Heart left ventricle (tissue), 16 donors: ENCODE measurements around the gene KIRREL1. TPM values are rescaled to one million over a fixed set of nuclear protein-coding genes. Genes with fewer than 3 reads are reported as not detected.

ENCODE experiments used
- ATAC-seq, 4 donors: fragments of 200-7000 bp; cut with Tn5 transposase; one replicate each; pipeline ENCODE4 v1.9.1; 2020 to 2022; ENCODE audit warnings: moderate library complexity in 4 of 4, mild to moderate bottlenecking in 3 of 4, moderate number of reproducible peaks in 1 of 4
- DNase-seq, 5 donors: peaks; one replicate each; pipeline ENCODE4 v3.0.0-alpha.2; 2020
- H3K27ac ChIP-seq, 12 donors: fragments of 200-600 bp; sonication (generic) in 4 of 12; one replicate each; pipeline versions ENCODE4 v1.5.0 to v1.8.0; 2016 to 2022; ENCODE audit warnings: mild to moderate bottlenecking in 2 of 12
- H3K27me3 ChIP-seq, 9 donors: fragments of 200-600 bp; sonication (generic) in 2 of 9; one replicate each; pipeline versions ENCODE4 v1.5.1 to v1.8.0; 2016 to 2022; ENCODE audit warnings: mild to moderate bottlenecking in 3 of 9
- H3K36me3 ChIP-seq, 9 donors: fragments of 200-600 bp; sonication (generic) in 2 of 9; one replicate each; pipeline versions ENCODE4 v1.5.0 to v1.8.0; 2018 to 2022; ENCODE audit warnings: mild to moderate bottlenecking in 2 of 9
- H3K4me1 ChIP-seq, 12 donors: fragments of 200-600 bp; sonication (generic) in 4 of 12; one replicate each; pipeline versions ENCODE4 v1.5.0 to v1.8.0; 2016 to 2022; ENCODE audit warnings: mild to moderate bottlenecking in 3 of 12
- H3K4me3 ChIP-seq, 12 donors: fragments of 200-600 bp; sonication (generic) in 4 of 12; one replicate each; pipeline versions ENCODE4 v1.5.0 to v1.8.0; 2017 to 2022; ENCODE audit warnings: mild to moderate bottlenecking in 9 of 12, moderate library complexity in 4 of 12
- H3K9me3 ChIP-seq, 12 donors: fragments of 200-600 bp; sonication (generic) in 4 of 12; one replicate each; pipeline versions ENCODE4 v1.5.0 to v1.8.0; 2016 to 2022; ENCODE audit warnings: mild to moderate bottlenecking in 1 of 12
- CTCF ChIP-seq, 12 donors: fragments of 200-600 bp; sonication (generic) in 4 of 12; IDR thresholded peaks; one replicate each; pipeline versions ENCODE4 v1.5.0 to v1.8.0; 2018 to 2022; ENCODE audit warnings: antibody characterized with exemption in 12 of 12, mild to moderate bottlenecking in 5 of 12
- POLR2A ChIP-seq, 2 donors: fragments of 450-650 bp; IDR thresholded peaks; one replicate each; pipeline ENCODE4 v1.6.1; 2017; ENCODE audit warnings: antibody characterized with exemption in 2 of 2, mild to moderate bottlenecking in 2 of 2, moderate library complexity in 2 of 2
- WGBS, 4 donors: extraction: QIAGEN DNeasy Blood & Tissue Kit in 2 of 4; methylation state at CpG; one replicate each; pipeline versions ENCODE4 v1.1.5 to v1.1.7; 2013 to 2018; 5-methylcytosine and 5-hydroxymethylcytosine counted together
- intact Hi-C, 10 donors: fragments of 100-400 bp; cut with DNase I; formaldehyde crosslinking; loops; one replicate each; pipeline versions ENCODE4 v1.11.1 to v1.14.2; 2022
- polyA plus RNA-seq, 2 donors: library from polyadenylated mRNA; stranded (reverse); fragments of 200-250 nt; gene quantifications; one replicate each; pipeline ENCODE4 v1.2.3, GENCODE V29; 2013
- total RNA-seq, 9 donors: library from RNA; depleted of rRNA in 2 of 9; stranded (reverse); fragments of >200 nt in 2 of 9; fragmentation: NEBNext Ultra II Directional in 3 of 9; extraction: Animal tissue kit (Norgen Biotek cat#: 25700) in 3 of 9; gene quantifications; one replicate each; pipeline versions ENCODE4 v1.1.0 to v1.2.4, GENCODE V29; 2016 to 2023
- donor health status: ischemic (EF 13 %, LVEDD 7.1; RV severe dilation, severe dysfunction).
- donor health status: healthy with polysubstance abuse.
- donor health status: DM: no; HTN: yes; CAD: no.
- donor health status: DM: no; HTN: no; CAD: no.
- donor health status: ischemic (EF 25% LVEDD 6.9; RV normal size, moderate dysfunction).
- donor health status: ischemic (EF 25% LVEDD 5.7; RV mildly dilated, moderate dysfunction).
- donor health status: healthy.
- donor health status: DM: yes; HTN: yes; CAD: no.
- donor health status: ischemic (EF 35%, LVEDD 5.7; RV mildly dilated, moderate dysfunction).
- donor health status: nonischemic (EF 11% LVEDD 7.7; RV severe dilation, severe dysfunction).
- donor health status: DM: yes; HTN: yes; CAD: no.
- donor health status: PGD.
- donor health status: ischemic (EF 29% LVEDD 5.4; RV normal size, mild dysfunction).
- donor health status: nonischemic (EF 23%, LVEDD 6.1; RV moderate dilation, normal function).

The KIRREL1 gene
- total and polyA plus RNA-seq, 11 donors: 3.2 to 22.7 (median 8.2) TPM

DNA sequence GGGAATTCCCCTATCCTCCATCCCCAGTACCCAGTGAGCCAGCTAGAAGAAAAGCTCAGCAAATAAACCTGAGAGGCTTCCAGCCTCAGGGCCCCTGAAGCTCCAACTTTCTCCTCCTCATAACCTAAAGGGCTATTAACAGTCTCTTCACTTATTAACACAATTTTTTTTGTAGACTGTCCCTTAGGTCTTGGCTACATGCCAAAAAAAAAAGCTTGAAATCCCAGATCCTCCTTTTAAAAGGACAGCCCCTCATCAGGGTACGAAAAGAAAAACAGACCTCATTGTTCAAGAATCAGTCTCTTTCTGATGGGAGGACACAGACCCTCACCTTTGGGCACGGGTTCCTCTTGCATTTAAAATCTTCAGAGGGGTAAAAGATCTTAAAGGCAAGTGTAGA is 114.5 kb downstream of the KIRREL1 start:
- no peaks in the 10 kb centered on the region for H3K36me3 ChIP-seq
- 42 to 60% (median 51%) methylated on average over 2 of the region's 2 CpGs for WGBS, 4 donors
- intact Hi-C loops: no loop called here
- DNase-seq (no peak), ATAC-seq (no peak)
- H3K4me3 ChIP-seq: no peak overlapping the region
- no peaks in the 10 kb centered on the region for H3K9me3 ChIP-seq
- no peak overlapping the region for H3K27ac ChIP-seq
- no peak for TF ChIP-seq CTCF (IDR thresholded peaks at IDR 0.05)
- no peak for TF ChIP-seq POLR2A (IDR thresholded peaks at IDR 0.05)
- peaks cover 0 to 2% (median 0%) of the 10 kb centered on the region in 12 donors for H3K4me1 ChIP-seq
- peaks cover 0 to 17% (median 2%) of the 10 kb centered on the region in 9 donors for H3K27me3 ChIP-seq

DNA sequence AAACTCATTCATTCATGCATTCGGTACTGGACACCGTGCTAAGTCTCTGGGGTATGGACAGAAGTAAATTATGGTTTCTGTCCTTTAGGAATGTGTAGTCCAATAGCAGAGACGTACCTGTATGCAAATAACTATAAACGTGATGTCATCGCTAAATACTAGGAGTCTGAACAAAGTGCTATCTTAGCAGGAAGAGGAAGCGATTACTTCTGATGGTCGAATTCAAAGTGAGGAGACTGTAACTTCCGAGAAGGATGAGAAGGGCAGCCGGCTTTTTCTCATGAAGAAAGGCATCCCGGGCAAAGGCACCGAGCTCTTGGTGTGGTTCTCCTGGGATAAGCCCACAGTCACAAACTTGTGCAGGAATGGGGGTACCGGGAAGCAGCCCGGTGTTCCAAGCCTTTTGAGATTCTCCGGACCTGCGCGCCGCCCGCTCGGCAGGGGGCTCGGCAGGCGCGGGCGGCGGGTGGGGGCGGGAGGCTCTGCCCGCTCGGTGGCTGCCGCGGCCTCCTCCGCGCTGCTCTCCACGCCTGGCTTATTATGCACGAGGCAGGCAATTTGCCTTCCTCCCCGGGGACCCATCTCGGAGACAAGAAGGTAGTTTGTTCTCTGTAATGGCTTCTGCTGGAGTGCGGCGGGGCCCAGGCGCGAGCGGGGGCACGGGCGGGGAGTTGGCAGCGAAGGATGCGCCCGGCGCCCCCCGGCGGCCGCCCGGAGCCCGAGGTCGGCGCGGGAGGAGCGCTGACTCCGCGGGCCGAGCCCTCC is 119.7 kb downstream of the KIRREL1 start:
- WGBS, 4 donors: 5 to 7% (median 6%) methylated on average over 56 to 58 of the region's 58 CpGs
- Histone ChIP-seq H3K4me1 (peaks cover 0 to 18% (median 9%) of the 10 kb centered on the region in 12 donors), H3K27ac (no peak overlapping the region), H3K27me3 (peaks cover 0 to 57% (median 9%) of the 10 kb centered on the region in 9 donors), H3K4me3 (peak overlapping the region; percentile 7 to 64 (median 54)), H3K36me3 (no peaks in the 10 kb centered on the region), H3K9me3 (no peaks in the 10 kb centered on the region)
- DNase-seq (peak in 1 of 5 donors; percentile 68), ATAC-seq (peak in 2 of 4 donors; percentile 69 to 83)
- intact Hi-C loops: no loop called here
- peak; percentile 20 to 63 (median 47) for TF ChIP-seq CTCF (IDR thresholded peaks at IDR 0.05)
- TF ChIP-seq POLR2A (IDR thresholded peaks at IDR 0.05): no peak

DNA sequence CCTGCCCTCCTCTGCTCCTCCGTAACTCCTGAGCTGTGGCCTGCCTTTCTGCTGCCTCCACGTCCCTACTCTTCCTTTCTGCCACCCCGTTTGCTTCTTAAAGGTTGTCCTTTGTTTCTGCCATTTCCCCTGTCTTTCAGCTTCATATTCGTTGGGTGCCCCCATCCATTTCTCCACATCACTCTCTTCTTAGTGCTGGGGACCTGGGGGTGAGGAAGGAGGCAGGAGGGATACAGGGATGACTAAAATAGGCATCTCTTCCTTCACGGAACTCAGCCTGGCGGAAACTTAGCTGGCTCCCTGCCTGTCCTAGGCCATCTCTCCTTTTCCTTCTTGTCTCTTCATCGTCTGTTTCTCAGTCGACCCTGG is 120.3 kb downstream of the KIRREL1 start:
- Histone ChIP-seq H3K9me3 (no peaks in the 10 kb centered on the region), H3K27ac (no peak overlapping the region), H3K27me3 (peaks cover 0 to 57% (median 9%) of the 10 kb centered on the region in 9 donors), H3K4me1 (peaks cover 0 to 21% (median 10%) of the 10 kb centered on the region in 12 donors), H3K36me3 (no peaks in the 10 kb centered on the region), H3K4me3 (peak overlapping the region in 11 of 12 donors; percentile 30 to 64 (median 57))
- DNase-seq (no peak), ATAC-seq (no peak)
- intact Hi-C loops: no loop called here
- no peak for TF ChIP-seq CTCF (IDR thresholded peaks at IDR 0.05)
- no peak for TF ChIP-seq POLR2A (IDR thresholded peaks at IDR 0.05)
- 23 to 31% (median 28%) methylated on average over 8 of the region's 8 CpGs for WGBS, 4 donors

DNA sequence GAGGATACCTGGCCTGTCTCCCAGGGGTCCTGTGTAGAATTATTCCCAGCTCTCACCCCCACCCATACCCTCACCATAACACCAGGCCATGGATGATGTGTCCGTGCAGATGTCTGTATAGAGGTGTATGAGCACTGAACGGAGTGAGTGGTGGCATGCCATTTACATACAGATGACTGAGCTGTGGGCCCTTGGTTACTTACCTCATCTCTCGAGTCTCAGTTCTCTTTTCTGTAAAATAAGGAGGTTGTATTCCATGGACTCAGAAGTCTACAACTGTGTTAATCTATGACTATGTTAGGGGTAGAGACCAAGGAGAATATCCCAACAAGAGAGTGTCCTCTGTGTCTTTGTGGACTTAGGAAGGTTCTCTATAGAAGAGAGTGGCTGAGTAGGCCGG is 121.7 kb downstream of the KIRREL1 start:
- DNase-seq (no peak), ATAC-seq (no peak)
- intact Hi-C loops: loop anchor here in 1 of 10 donors (5.0 kb wide), 1 partner anchor 73 kb away; no protein-coding TSS in a partner anchor
- TF ChIP-seq POLR2A (IDR thresholded peaks at IDR 0.05): no peak
- TF ChIP-seq CTCF (IDR thresholded peaks at IDR 0.05): no peak
- 90 to 97% (median 96%) methylated on average over 4 of the region's 4 CpGs for WGBS, 4 donors
- no peaks in the 10 kb centered on the region for H3K36me3 ChIP-seq
- H3K4me3 ChIP-seq: no peak overlapping the region
- peaks cover 0 to 56% (median 9%) of the 10 kb centered on the region in 9 donors for H3K27me3 ChIP-seq
- H3K9me3 ChIP-seq: no peaks in the 10 kb centered on the region
- peaks cover 0 to 21% (median 10%) of the 10 kb centered on the region in 12 donors for H3K4me1 ChIP-seq
- no peak overlapping the region for H3K27ac ChIP-seq
